K562 (cell line): ENCODE measurements around the gene CDK11B. TPM values are rescaled to one million over a fixed set of nuclear protein-coding genes. Genes with fewer than 3 reads are reported as not detected.

Experiments
- ATAC-seq: fragments of 200-7000 bp; cut with Tn5 transposase; 3 replicates; pipeline ENCODE4 v1.9.1; 2020; ENCODE audit warnings: moderate library complexity
- BruUV-seq: library from RNA; stranded (reverse); fragments of 400-500 nt; replicated peaks from 2 replicates; lab custom pipeline; 2021; lab: Mats Ljungman, UMichigan
- CTCF ChIA-PET: fragments of 300-600 bp; formaldehyde crosslinking; extraction: SDS; loops from one replicate; lab custom pipeline; 2021; ENCODE audit warnings: low intra/inter-chr PET ratio; lab: Yijun Ruan, JAX
- POLR2A ChIA-PET: fragments of 300-600, 350-650 bp; sonication (Branson Sonifier 250); formaldehyde crosslinking; extraction: SDS; loops from one replicate; lab custom pipeline; 2021; ENCODE audit warnings: antibody characterized with exemption, inconsistent platforms; lab: Yijun Ruan, JAX
- DNase-seq, 4 experiments: peaks; one replicate each; pipeline versions ENCODE4 v3.0.0 to v3.0.0-alpha.2; 2011 to 2018; ENCODE audit warnings: low spot score in 3 of 4, mixed read lengths in 3 of 4; ENCODE audit errors: extremely low read depth in 1 of 4
- FAIRE-seq: peaks from 2 replicates; lab custom pipeline; 2011; peaks lifted over from hg19 to GRCh38; lab: Jason Lieb, UNC
- H2AFZ ChIP-seq: 2 replicates; pipeline ENCODE4 v1.6.0; 2011; ENCODE audit warnings: low read depth, low read length, control low read depth, inconsistent platforms
- H3K27ac ChIP-seq: fragments of 200-600 bp; 3 replicates; pipeline ENCODE4 v1.8.0; 2011; ENCODE audit warnings: low read depth, mild to moderate bottlenecking, control low read depth, inconsistent platforms, low read length, moderate library complexity, mixed read lengths; ENCODE audit errors: extremely low read depth
- H3K27me3 ChIP-seq, 2 experiments: fragments of 300-600 bp in 1 of 2; 2 replicates in 1 of 2; 3 replicates in 1 of 2; pipeline versions ENCODE4 v1.6.0 to v1.8.0; 2011; ENCODE audit warnings: inconsistent platforms in 2 of 2, low read length in 2 of 2, mild to moderate bottlenecking in 1 of 2, mixed read lengths in 1 of 2, moderate library complexity in 1 of 2; ENCODE audit not compliant: control insufficient read depth in 2 of 2, insufficient read depth in 2 of 2
- H3K36me3 ChIP-seq: fragments of 300-600 bp; 3 replicates; pipeline ENCODE4 v1.8.0; 2011; ENCODE audit warnings: mild to moderate bottlenecking, low read length, inconsistent platforms; ENCODE audit not compliant: control insufficient read depth, insufficient read depth
- H3K4me1 ChIP-seq, 2 experiments: fragments of 200-600 bp in 1 of 2; replicated peaks in 1 of 2; 2 replicates in 1 of 2; 3 replicates in 1 of 2; pipeline versions ENCODE4 v1.5.1 to v1.8.0; 2011; ENCODE audit warnings: inconsistent platforms in 2 of 2, low read length in 2 of 2, mild to moderate bottlenecking in 1 of 2, mixed read lengths in 1 of 2, moderate library complexity in 1 of 2; ENCODE audit not compliant: control insufficient read depth in 2 of 2, insufficient read depth in 2 of 2
- H3K4me2 ChIP-seq: 2 replicates; pipeline ENCODE4 v1.6.1; 2011; ENCODE audit warnings: low read length, control low read depth, inconsistent platforms, mixed read lengths; ENCODE audit not compliant: insufficient read depth
- H3K4me3 ChIP-seq: fragments of 200-600 bp; sonication (generic), shearing (Covaris generic); 2 replicates; pipeline ENCODE4 v1.5.1; 2016; ENCODE audit warnings: control low read depth, inconsistent platforms
- H3K79me2 ChIP-seq: fragments of 200-600 bp; 3 replicates; pipeline ENCODE4 v1.8.0; 2011; ENCODE audit warnings: low read length, inconsistent platforms; ENCODE audit not compliant: control insufficient read depth, insufficient read depth
- H3K9ac ChIP-seq, 2 experiments: 2 replicates each; pipeline versions ENCODE4 v1.6.0 to v1.6.1; 2011; ENCODE audit warnings: low read depth in 2 of 2, low read length in 2 of 2, control low read depth in 1 of 2, inconsistent platforms in 1 of 2, mild to moderate bottlenecking in 1 of 2, mixed read lengths in 1 of 2; ENCODE audit not compliant: insufficient read depth in 1 of 2
- H3K9me1 ChIP-seq: one replicate; pipeline ENCODE4 v1.6.0; 2011; ENCODE audit warnings: inconsistent platforms, mild to moderate bottlenecking, low read length, moderate library complexity; ENCODE audit not compliant: control insufficient read depth, insufficient read depth
- H3K9me3 ChIP-seq: replicated peaks from 2 replicates; pipeline ENCODE4 v1.5.1; 2011; ENCODE audit warnings: low read depth, low read length, inconsistent platforms; ENCODE audit not compliant: control insufficient read depth, insufficient read depth
- H4K20me1 ChIP-seq: replicated peaks from 2 replicates; pipeline ENCODE4 v1.6.1; 2011; ENCODE audit warnings: low read length, inconsistent platforms, mixed read lengths; ENCODE audit not compliant: control insufficient read depth, insufficient read depth
- CBX3 ChIP-seq, 2 experiments: IDR thresholded peaks; 1 replicate in 1 of 2; 2 replicates in 1 of 2; pipeline ENCODE4 v1.6.1; 2012; ENCODE audit warnings: inconsistent platforms in 2 of 2, low read length in 2 of 2, borderline replicate concordance in 1 of 2, control low read depth in 1 of 2
- KDM4B ChIP-seq, 2 experiments: fragments of 450-650 bp in 1 of 2; sonication (generic) in 1 of 2; IDR thresholded peaks; 2 replicates each; pipeline ENCODE4 v1.6.1; 2016 to 2017; ENCODE audit warnings: borderline replicate concordance in 2 of 2, antibody characterized with exemption in 1 of 2, low read depth in 1 of 2, mild to moderate bottlenecking in 1 of 2
- MAFK ChIP-seq: IDR thresholded peaks from 2 replicates; pipeline ENCODE4 v1.6.1; 2011; ENCODE audit warnings: low read length, improper control_type of control experiment
- MAZ ChIP-seq, 2 experiments: fragments of 450-650 bp in 1 of 2; sonication (generic) in 1 of 2; formaldehyde crosslinking; IDR thresholded peaks in 1 of 2; conservative IDR thresholded peaks in 1 of 2; 2 replicates each; pipeline versions ENCODE4 v1.4.0 to v1.5.0; 2020; ENCODE audit warnings: mild to moderate bottlenecking in 1 of 2, missing genetic modification reagents in 1 of 2
- NFIC ChIP-seq: fragments of 450-650 bp; IDR thresholded peaks from 2 replicates; pipeline ENCODE4 v1.6.1; 2017; ENCODE audit warnings: mild to moderate bottlenecking, inconsistent platforms
- NR2C1 ChIP-seq, 2 experiments: fragments of 450-650 bp; IDR thresholded peaks; 2 replicates each; pipeline ENCODE4 v1.6.1; 2017; ENCODE audit warnings: mild to moderate bottlenecking in 2 of 2, antibody characterized with exemption in 1 of 2, inconsistent platforms in 1 of 2, missing compliant biosample characterization in 1 of 2, missing genetic modification characterization in 1 of 2
- NR2C2 ChIP-seq, 2 experiments: fragments of 200-800 bp in 1 of 2; sonication (Bioruptor generic) in 1 of 2; sonication (generic) in 1 of 2; formaldehyde crosslinking in 1 of 2; IDR thresholded peaks; 2 replicates each; pipeline versions ENCODE4 v1.6.1 to v1.8.0; 2016 to 2022; ENCODE audit warnings: mild to moderate bottlenecking in 1 of 2, missing compliant biosample characterization in 1 of 2, missing genetic modification characterization in 1 of 2, missing genetic modification reagents in 1 of 2
- POLR2AphosphoS5 ChIP-seq: IDR thresholded peaks from 2 replicates; pipeline ENCODE4 v1.6.1; 2011; ENCODE audit warnings: mild to moderate bottlenecking, low read depth, low read length, moderate library complexity; ENCODE audit not compliant: control insufficient read depth, insufficient read depth
- ZFX ChIP-seq: sonication (generic); formaldehyde crosslinking; IDR thresholded peaks from 2 replicates; pipeline ENCODE4 v1.8.0; 2022; ENCODE audit warnings: mild to moderate bottlenecking, missing genetic modification reagents, moderate library complexity
- WGBS: fragments of 100-300 bp; shearing (Covaris generic); methylation state at CpG from one replicate; pipeline ENCODE4 v1.1.6; 2016; ENCODE audit warnings: low coverage, mixed read lengths; ENCODE audit not compliant: insufficient coverage; ENCODE audit errors: missing lambda C conversion rate; 5-methylcytosine and 5-hydroxymethylcytosine counted together
- in situ Hi-C: fragments of 300-500 bp; cut with MboI; formaldehyde crosslinking; loops from 4 replicates; pipeline ENCODE4 v1.15.0; 2018; ENCODE audit warnings: inconsistent platforms, mixed read lengths
- intact Hi-C: fragments of 100-400 bp; cut with micrococcal nuclease; formaldehyde crosslinking; loops from 2 replicates; pipeline ENCODE4 v1.14.2; 2022
- polyA plus RNA-seq, 8 experiments: library from polyadenylated mRNA; depleted of rRNA in 4 of 8; stranded (reverse) in 5 of 8; unstranded in 3 of 8; fragments of >200 nt; fragmentation: Nextera tagmentation in 2 of 8; fragmentation: Illumina TruSeq in 1 of 8; extraction: Ambion mirVana in 2 of 8; extraction: Trizol in 1 of 8; gene quantifications; 2 replicates each; pipeline versions ENCODE4 v1.2.1 to v1.2.3, GENCODE V29; 2011 to 2014; ENCODE audit warnings: inconsistent platforms in 1 of 8, missing spikeins in 1 of 8
- total RNA-seq, 7 experiments: library from RNA; depleted of rRNA in 6 of 7; stranded (reverse); fragments of >200 nt in 6 of 7; fragmentation: Illumina TruSeq in 2 of 7; extraction: Trizol in 2 of 7; gene quantifications; 2 replicates each; pipeline versions ENCODE4 v1.2.1 to v1.2.3, GENCODE V29; 2011 to 2021; ENCODE audit warnings: low replicate concordance in 1 of 7
- TF ChIP-seq, protein P1 (sequence below): sonication (generic); formaldehyde crosslinking; IDR thresholded peaks from 2 replicates; pipeline ENCODE4 v1.9.0; 2022; ENCODE audit warnings: mild to moderate bottlenecking, missing genetic modification reagents
- TF ChIP-seq, protein P2 (sequence below): IDR thresholded peaks from 2 replicates; pipeline ENCODE4 v1.6.1; 2011; ENCODE audit warnings: borderline replicate concordance, low read depth, mild to moderate bottlenecking, moderate library complexity, low read length; ENCODE audit not compliant: insufficient read depth, poor library complexity, severe bottlenecking
- TF ChIP-seq, protein P3 (sequence below): sonication (generic); formaldehyde crosslinking; IDR thresholded peaks from 2 replicates; pipeline ENCODE4 v1.8.1; 2023; ENCODE audit warnings: mild to moderate bottlenecking, missing genetic modification reagents

The CDK11B gene
- total and polyA plus RNA-seq, 9 of the 15 experiments (the other 6 are each of a cell fraction or from before 2014, with no cell fraction given): 2.8 to 52.2 (median 19.5) TPM

DNA sequence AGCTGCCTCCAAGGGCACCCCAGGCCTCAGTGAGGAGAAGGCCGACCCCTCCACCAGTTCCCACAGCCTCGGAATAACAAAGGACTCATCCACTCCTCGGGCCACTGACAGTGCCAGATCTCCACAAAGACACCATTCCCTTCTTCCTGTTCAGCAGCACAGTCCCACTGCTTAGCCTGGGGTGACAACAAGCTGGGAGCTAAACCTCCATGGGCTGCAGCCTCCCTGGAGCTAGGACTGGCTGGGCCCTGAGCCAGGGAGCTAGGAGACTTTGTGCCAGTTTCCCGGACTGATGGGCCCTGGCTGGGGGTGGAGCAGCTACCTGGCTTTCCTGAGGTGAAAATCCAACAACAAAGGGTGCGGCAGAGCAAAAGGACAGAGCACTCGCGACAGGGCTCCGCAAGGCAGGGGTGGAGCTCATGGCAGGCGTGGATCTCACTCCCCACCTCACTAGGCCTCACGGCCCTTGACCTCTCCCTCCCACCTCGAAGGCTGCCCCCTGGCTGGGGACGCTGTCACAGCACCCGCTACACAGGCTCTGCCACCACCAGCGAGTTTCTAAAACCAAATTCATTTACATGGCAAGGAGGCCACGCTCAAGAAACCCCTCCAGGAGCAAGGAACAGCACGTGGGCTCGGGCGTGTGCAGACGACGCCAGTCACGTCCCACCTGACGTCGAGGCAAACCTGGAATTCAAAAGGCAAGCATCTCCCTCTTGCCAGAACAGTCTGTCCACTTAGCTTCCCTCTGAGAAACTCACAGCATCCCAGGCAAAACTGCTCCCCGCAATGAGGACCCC lies 20.0 kb upstream of the CDK11B start:
- intact Hi-C loops (no loop called here), in situ Hi-C loops (no loop called here)
- Histone ChIP-seq H3K4me2 (no peak overlapping the region), H3K27ac (no peak overlapping the region; the same call in 2 of the 3 replicates), H3K79me2 (peaks cover 21% of the 10 kb centered on the region), H3K36me3 (peaks cover 2% of the 10 kb centered on the region; the same call in 1 of the 3 replicates), H3K4me1 (peaks cover 3 to 32% of the 10 kb centered on the region in 2 experiments; a peak in 4 of 5 replicates), H2AFZ (no peak overlapping the region), H3K27me3 (no peaks in the 10 kb centered on the region), H3K4me3 (no peak overlapping the region), H4K20me1 (0 out of 2 replicates have a peak, but pooled peaks cover 2% of the 10 kb centered on the region), H3K9ac (peak overlapping the region in 1 of 2 experiments; percentile 57; a peak in 3 of 4 replicates), H3K9me1 (peaks cover 6% of the 10 kb centered on the region), H3K9me3 (no peaks in the 10 kb centered on the region; the same call in 1 of the 2 replicates)
- POLR2A ChIA-PET: interaction anchor here (0.6 kb wide), 2 partner anchors 95 to 207 kb away, joined by 3 read pairs; no protein-coding TSS in a partner anchor
- CTCF ChIA-PET: no interaction called here
- DNase-seq (peak; percentile 41 to 78 (median 64)), FAIRE-seq (no peak), ATAC-seq (peak; percentile 84)
- 82% methylated on average over 24 of the region's 24 CpGs for whole genome bisulfite sequencing
- no TSS peak for BruUV-seq
- TF ChIP-seq NR2C1 (IDR thresholded peaks at IDR 0.05): peak; percentile 93
- peak; percentile 89 for TF ChIP-seq NR2C1 (tag; IDR thresholded peaks at IDR 0.05)
- peak in 1 of 2 experiments; percentile 19; a peak in 1 of 4 replicates for TF ChIP-seq MAZ (CRISPR knock-in tag; conservative IDR thresholded peaks at IDR 0.05 in 1 of 2, IDR thresholded peaks at IDR 0.05 in 1 of 2)
- TF ChIP-seq, protein P1, sequence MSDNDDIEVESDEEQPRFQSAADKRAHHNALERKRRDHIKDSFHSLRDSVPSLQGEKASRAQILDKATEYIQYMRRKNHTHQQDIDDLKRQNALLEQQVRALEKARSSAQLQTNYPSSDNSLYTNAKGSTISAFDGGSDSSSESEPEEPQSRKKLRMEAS (CRISPR knock-in tag): peak; percentile 19; the same call in 1 of the 2 replicates
- TF ChIP-seq POLR2AphosphoS5: no peak
- peak in 1 of 2 experiments; percentile 22; a peak in 1 of 3 replicates for TF ChIP-seq CBX3 (IDR thresholded peaks at IDR 0.05; ENCODE audit: borderline replicate concordance in 1 of 2, low read length in 2 of 2)
- peak; percentile 77 for TF ChIP-seq NR2C2 (CRISPR knock-in tag; IDR thresholded peaks at IDR 0.05)
- TF ChIP-seq NR2C2 (tag; IDR thresholded peaks at IDR 0.05): peak; percentile 64; the same call in 1 of the 2 replicates
- TF ChIP-seq, protein P2, sequence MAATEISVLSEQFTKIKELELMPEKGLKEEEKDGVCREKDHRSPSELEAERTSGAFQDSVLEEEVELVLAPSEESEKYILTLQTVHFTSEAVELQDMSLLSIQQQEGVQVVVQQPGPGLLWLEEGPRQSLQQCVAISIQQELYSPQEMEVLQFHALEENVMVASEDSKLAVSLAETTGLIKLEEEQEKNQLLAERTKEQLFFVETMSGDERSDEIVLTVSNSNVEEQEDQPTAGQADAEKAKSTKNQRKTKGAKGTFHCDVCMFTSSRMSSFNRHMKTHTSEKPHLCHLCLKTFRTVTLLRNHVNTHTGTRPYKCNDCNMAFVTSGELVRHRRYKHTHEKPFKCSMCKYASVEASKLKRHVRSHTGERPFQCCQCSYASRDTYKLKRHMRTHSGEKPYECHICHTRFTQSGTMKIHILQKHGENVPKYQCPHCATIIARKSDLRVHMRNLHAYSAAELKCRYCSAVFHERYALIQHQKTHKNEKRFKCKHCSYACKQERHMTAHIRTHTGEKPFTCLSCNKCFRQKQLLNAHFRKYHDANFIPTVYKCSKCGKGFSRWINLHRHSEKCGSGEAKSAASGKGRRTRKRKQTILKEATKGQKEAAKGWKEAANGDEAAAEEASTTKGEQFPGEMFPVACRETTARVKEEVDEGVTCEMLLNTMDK: peak; percentile 90
- TF ChIP-seq ZFX (CRISPR knock-in tag): peak; percentile 24; the same call in 1 of the 2 replicates
- TF ChIP-seq NFIC: 0 out of 2 replicates have a peak, but pooled peaks have one; percentile 5
- TF ChIP-seq KDM4B (IDR thresholded peaks at IDR 0.05; ENCODE audit: borderline replicate concordance in 2 of 2, low read depth in 1 of 2): no peak
- TF ChIP-seq MAFK: no peak
- TF ChIP-seq, protein P3, sequence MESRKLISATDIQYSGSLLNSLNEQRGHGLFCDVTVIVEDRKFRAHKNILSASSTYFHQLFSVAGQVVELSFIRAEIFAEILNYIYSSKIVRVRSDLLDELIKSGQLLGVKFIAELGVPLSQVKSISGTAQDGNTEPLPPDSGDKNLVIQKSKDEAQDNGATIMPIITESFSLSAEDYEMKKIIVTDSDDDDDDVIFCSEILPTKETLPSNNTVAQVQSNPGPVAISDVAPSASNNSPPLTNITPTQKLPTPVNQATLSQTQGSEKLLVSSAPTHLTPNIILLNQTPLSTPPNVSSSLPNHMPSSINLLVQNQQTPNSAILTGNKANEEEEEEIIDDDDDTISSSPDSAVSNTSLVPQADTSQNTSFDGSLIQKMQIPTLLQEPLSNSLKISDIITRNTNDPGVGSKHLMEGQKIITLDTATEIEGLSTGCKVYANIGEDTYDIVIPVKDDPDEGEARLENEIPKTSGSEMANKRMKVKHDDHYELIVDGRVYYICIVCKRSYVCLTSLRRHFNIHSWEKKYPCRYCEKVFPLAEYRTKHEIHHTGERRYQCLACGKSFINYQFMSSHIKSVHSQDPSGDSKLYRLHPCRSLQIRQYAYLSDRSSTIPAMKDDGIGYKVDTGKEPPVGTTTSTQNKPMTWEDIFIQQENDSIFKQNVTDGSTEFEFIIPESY (CRISPR knock-in tag): peak; percentile 98
